NCI-H2081 treated with DMSO at 0.1 percent for 48 hours (cell line): Measurements from ENCODE around the gene CD96.

Experiments used
- DNase-seq: peaks from one replicate; lab custom pipeline; 2025; lab: John Stamatoyannopoulos, UW

CD96 gene

GRCh38 chr3:111676211-111677006, 134.4 kb downstream of the CD96 start:
- DNase-seq: no peak

- no peak for DNase-seq
Observed at GRCh38 chr3:111677007-111677392, 135.0 kb downstream of the CD96 start.

GRCh38 chr3:111681661-111682426, 139.8 kb downstream of the CD96 start:
- DNase-seq: no peak

- no peak for DNase-seq
Observed at GRCh38 chr3:111684640-111685039, 142.6 kb downstream of the CD96 start.

GRCh38 chr3:111688190-111688800, 146.3 kb downstream of the CD96 start:
- no peak for DNase-seq

GRCh38 chr3:111690242-111690641, 148.2 kb downstream of the CD96 start:
- peak; percentile 84 for DNase-seq

- peak; percentile 29 for DNase-seq
Observed at GRCh38 chr3:111691293-111691909, 149.4 kb downstream of the CD96 start.

- no peak for DNase-seq
Observed at GRCh38 chr3:111692593-111693552, 150.9 kb downstream of the CD96 start.

- DNase-seq: no peak
Observed at GRCh38 chr3:111694471-111694870, 152.5 kb downstream of the CD96 start.

GRCh38 chr3:111695636-111696117, 153.7 kb downstream of the CD96 start:
- no peak for DNase-seq

- no peak for DNase-seq
Observed at GRCh38 chr3:111700054-111700453, 158.1 kb downstream of the CD96 start.

GRCh38 chr3:111701292-111701906, 159.4 kb downstream of the CD96 start:
- DNase-seq: no peak
